Pulmonary artery endothelial cell (primary cell): Measurements from ENCODE around the gene DIP2B. TPM values are rescaled to one million over a fixed set of nuclear protein-coding genes. Genes with fewer than 3 reads are reported as not detected.
"Not testable (repeated sequence)": the region's sequence is repeated elsewhere in the genome, so short reads cannot be mapped to it uniquely, and the experiment has no call there.

Experiments
- DNase-seq: peaks from one replicate; pipeline ENCODE4 v3.0.0-alpha.2; 2011; ENCODE audit warnings: low read depth, low spot score
- total RNA-seq: library from RNA; depleted of rRNA; stranded (reverse); fragments of >200 nt; gene quantifications from 2 replicates; pipeline ENCODE4 v1.2.3, GENCODE V29; 2014

Gene DIP2B
- total RNA-seq, 1 donor from 2014 or later = 29.6 TPM

GRCh38 chr12:50550530-50551223, 45.9 kb downstream of the DIP2B start:
- peak; percentile 51 for DNase-seq

DNA sequence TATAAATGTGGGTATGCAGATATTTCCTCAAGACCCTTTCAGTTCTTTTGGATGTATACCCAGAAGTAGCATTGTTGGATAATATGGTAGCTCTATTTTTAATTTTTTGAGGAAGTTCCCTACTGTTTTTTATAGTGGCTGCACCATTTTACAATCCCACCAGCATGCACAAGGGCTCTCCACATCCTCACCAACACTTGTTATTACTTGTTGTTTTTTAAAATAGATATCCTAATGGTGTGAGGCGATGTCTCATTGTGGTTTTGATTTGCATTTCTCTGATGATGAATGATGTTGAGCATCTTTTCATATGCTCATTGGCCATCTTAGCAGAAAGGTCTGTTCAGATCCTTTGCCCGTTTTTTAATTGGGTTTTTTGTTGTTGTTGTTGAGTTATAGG, 47.1 kb downstream of the DIP2B start:
- DNase-seq = no peak

GRCh38 chr12:50554651-50555050, 49.9 kb downstream of the DIP2B start:
- no peak for DNase-seq

- no peak for DNase-seq
Measured at GRCh38 chr12:50555471-50555885, 50.7 kb downstream of the DIP2B start.

- no peak for DNase-seq
Measured at GRCh38 chr12:50556273-50556672, 51.5 kb downstream of the DIP2B start.

DNA sequence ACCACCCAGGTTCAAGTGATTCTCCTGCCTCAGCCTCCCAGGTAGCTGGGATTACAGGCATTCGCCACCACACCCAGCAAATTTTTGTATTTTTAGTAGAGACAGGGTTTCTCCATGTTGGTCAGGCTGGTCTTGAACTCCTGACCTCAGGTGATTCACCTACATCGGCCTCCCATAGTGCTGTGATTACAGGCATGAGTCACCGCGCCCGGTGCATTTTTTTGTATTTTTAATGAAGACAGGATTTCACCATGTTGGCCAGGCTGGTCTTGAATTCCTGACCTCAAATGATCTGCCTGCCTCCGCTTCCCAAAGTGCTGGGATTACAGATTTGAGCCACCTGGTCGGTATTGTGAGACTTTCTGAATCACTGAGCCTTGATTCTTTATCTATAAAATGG, 52.0 kb downstream of the DIP2B start:
- not testable (repeated sequence) for DNase-seq

DNA sequence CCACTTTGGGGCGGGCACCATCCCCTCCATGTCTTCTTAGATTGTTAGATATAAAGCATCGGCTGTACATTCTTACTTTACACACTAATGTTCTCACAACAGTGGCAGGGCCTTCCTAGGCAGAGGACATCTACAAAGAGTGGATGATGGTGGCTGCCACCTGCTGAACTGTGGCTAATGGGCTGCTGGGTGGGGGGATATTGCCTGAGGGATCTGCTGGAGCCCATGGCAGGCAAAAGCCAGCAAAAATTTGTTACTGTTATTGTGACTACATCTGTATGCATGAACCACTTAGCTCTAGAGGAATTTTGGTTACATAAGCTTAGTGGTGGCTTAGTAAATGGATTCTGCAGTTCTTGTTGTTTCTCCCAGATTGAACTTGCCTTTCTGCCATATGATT, 52.6 kb downstream of the DIP2B start:
- no peak for DNase-seq

DNA sequence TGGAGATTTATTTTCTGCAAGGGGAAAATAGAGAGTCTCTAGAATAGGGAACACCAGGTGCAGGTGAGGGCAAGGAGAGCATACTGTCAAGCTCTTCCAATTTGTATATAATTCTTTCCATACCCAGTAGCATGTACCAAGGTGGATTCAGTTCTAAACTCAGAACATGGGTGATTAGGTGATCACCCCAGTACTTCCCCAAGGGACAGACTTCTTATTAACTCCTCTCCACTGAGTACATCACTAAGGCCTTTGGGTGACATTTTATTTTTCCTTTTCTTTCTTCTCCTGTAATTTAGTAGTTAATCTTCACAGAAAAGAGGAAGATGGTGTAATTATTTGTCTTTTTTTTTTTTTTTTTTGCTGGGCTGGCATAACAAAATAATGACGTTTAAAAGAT, 54.2 kb downstream of the DIP2B start:
- no peak for DNase-seq

- no peak for DNase-seq
Measured at GRCh38 chr12:50562520-50563433, 58.0 kb downstream of the DIP2B start.

DNA sequence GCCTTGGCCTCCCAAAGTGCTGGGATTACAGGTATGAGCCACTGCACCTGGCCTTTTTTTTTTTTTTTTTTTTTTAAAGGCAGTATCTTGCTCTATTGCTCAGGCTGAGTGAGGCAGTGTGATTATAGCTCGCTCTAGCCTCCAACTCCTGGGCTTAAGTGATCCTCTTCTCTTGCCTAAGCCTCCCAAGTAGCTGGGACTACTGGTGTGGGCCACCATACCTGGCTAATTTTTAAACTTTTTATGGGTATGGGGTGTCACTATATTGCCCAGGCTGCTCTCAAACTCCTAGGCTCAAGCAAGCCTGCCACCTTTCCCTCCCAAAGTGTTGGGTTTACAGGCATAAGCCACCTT, 58.6 kb downstream of the DIP2B start:
- no peak for DNase-seq

DNA sequence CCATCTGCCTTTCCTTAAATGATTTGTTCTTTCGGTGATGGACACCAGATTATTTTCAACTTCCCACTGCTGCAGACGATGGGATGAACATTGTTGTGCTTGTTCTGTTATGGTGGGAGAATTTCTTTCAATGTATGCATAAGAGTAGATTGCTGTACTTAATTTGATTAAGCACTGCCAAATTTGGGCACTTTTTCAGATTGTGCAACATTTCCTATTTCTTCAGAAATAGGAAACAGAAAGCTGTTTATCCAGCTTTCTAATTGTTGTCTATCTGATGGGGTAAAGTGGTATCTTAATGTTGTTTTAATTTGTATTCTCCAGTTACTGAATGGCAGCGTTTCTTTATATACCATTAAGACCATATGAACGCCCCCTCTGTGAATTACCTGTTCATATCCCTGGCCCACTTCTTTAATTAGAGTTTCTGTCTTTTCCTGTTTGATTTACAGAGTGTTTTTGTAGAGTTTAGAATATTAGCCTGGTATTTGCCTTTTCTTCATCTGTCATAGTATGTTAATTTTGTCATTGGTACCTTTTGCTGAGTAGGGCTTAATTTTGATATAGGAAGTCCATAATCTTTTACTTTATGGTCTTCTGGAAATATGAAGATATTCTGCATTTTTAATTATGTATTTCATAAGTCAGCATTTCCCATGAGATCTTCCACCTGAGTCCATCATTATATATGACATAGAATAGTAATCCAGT, 59.6 kb downstream of the DIP2B start:
- DNase-seq = no peak

GRCh38 chr12:50564948-50565297, 60.1 kb downstream of the DIP2B start:
- DNase-seq = no peak

GRCh38 chr12:50566066-50566465, 61.3 kb downstream of the DIP2B start:
- no peak for DNase-seq

- no peak for DNase-seq
Measured at GRCh38 chr12:50567926-50568325, 63.1 kb downstream of the DIP2B start.

GRCh38 chr12:50568338-50569091, 63.7 kb downstream of the DIP2B start:
- DNase-seq = no peak

DNA sequence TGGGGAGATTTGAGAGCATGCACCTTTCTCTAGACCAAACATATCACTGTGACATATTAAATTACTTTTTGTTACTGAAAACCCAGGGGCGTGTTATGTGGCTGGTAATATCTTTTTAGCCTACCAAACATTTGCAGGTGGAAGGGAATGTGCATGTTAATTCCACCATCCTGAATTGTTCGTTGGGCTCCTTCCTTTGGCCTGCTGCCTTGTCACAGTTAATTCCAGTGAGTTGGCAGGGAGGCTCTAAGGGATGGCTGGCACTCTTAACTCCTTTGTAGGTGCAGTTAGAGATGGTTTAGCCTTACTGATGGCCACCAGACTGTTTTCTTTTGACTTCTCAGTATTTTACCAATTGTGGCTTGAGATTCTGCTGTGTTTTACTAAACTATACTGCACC, 64.5 kb downstream of the DIP2B start:
- no peak for DNase-seq

- no peak for DNase-seq
Measured at GRCh38 chr12:50569876-50570275, 65.1 kb downstream of the DIP2B start.

- DNase-seq = no peak
Measured at GRCh38 chr12:50571786-50572185, 67.0 kb downstream of the DIP2B start.

GRCh38 chr12:50572287-50572686, 67.5 kb downstream of the DIP2B start:
- DNase-seq = no peak

DNA sequence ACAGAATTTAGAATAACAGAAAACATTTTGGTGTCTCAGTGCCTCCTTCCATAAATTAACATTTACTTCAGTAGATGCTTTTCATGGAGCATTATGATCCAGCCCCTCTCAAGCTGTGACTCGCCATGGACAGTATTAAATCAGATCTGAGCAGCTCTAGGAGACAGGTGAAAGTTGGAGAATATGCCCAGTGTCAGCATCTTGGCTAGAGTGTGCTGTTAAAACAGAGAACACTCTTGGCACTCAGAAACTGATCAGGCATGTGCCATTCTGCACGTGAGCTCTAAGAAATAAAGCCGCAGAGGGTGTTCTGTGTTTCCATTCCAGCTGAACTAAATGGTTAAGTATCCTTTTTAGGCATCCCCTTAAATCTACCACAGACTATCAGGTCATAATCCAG, 68.0 kb downstream of the DIP2B start:
- DNase-seq = no peak

GRCh38 chr12:50573271-50573670, 68.5 kb downstream of the DIP2B start:
- DNase-seq = no peak
